Measurements from ENCODE around the gene HIC1. TPM values are rescaled to one million over a fixed set of nuclear protein-coding genes. Genes with fewer than 3 reads are reported as not detected.

HIC1 gene
- total and polyA plus RNA-seq, 9 of the 15 experiments (the other 6 are each of a cell fraction or from before 2014, with no cell fraction given): 0.01 to 2.5 (median 0.18) TPM

DNA sequence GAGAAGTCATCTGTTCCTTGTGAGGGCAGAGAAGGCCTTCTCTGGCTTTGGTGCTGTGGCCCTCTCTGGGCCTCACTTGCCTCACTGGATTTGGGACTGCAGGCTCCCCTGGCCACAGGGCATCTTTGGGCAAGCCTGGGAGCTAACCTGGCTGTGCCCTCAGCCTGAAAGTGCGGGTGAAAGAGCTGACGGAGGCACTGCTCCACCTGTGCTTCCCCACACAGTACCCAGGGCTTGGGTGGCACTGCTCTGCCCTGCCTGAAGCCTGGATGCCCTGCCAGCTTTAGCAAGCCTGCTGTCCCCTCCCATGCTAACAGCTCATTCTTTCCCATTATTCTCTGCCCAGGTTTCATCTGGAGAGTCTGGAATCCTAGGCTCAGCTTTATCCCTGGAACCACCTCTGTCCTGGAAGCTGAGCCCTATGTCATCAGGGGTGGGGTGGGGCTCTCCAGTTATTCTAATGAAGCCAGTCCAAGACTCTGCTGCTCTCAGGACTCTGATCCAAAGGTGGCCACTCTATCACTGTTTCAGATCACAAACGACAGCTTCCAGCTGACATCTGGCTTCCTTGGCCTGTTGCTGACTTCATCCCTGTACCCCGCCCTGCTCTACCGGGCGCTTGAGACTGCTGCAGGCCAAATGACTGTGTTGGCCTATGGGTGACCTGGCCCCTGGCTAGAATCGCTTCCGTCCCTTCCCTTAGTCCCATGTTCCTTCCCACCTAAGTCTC, 29.3 kb downstream of the HIC1 start (continued):
- TF ChIP-seq, protein P1, sequence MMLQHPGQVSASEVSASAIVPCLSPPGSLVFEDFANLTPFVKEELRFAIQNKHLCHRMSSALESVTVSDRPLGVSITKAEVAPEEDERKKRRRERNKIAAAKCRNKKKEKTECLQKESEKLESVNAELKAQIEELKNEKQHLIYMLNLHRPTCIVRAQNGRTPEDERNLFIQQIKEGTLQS (IDR thresholded peaks at IDR 0.05): peak; percentile 58; the same call in 1 of the 2 replicates
- TF ChIP-seq, protein P1 (CRISPR knock-in tag; conservative IDR thresholded peaks at IDR 0.05): no peak
- no peak for TF ChIP-seq XRCC3 (IDR thresholded peaks at IDR 0.05)
- TF ChIP-seq RBM25 (IDR thresholded peaks at IDR 0.05; ENCODE audit: low read depth, low read length, severe bottlenecking): no peak
- TF ChIP-seq KDM4B (IDR thresholded peaks at IDR 0.05; ENCODE audit: borderline replicate concordance in 2 of 2, low read depth in 1 of 2): no peak
- TF ChIP-seq ZNF140 (CRISPR knock-in tag; IDR thresholded peaks at IDR 0.05): no peak
- peak; percentile 23 for TF ChIP-seq MEIS2 (IDR thresholded peaks at IDR 0.05; ENCODE audit: partially characterized antibody)
- no peak for TF ChIP-seq L3MBTL2 (IDR thresholded peaks at IDR 0.05)
- no peak for TF ChIP-seq ZNF589 (CRISPR knock-in tag; IDR thresholded peaks at IDR 0.05; ENCODE audit: low read depth)
- TF ChIP-seq, protein P2, sequence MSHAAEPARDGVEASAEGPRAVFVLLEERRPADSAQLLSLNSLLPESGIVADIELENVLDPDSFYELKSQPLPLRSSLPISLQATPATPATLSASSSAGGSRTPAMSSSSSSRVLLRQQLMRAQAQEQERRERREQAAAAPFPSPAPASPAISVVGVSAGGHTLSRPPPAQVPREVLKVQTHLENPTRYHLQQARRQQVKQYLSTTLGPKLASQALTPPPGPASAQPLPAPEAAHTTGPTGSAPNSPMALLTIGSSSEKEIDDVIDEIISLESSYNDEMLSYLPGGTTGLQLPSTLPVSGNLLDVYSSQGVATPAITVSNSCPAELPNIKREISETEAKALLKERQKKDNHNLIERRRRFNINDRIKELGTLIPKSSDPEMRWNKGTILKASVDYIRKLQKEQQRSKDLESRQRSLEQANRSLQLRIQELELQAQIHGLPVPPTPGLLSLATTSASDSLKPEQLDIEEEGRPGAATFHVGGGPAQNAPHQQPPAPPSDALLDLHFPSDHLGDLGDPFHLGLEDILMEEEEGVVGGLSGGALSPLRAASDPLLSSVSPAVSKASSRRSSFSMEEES (CRISPR knock-in tag; IDR thresholded peaks at IDR 0.05): no peak
- no peak for TF ChIP-seq NR2C1 (IDR thresholded peaks at IDR 0.05)
- TF ChIP-seq NR2C1 (tag; IDR thresholded peaks at IDR 0.05): 0 out of 2 replicates have a peak, but pooled peaks have one; percentile 20
- no peak for TF ChIP-seq SOX6 (IDR thresholded peaks at IDR 0.05)
- peak; percentile 18 for TF ChIP-seq DACH1 (IDR thresholded peaks at IDR 0.05; ENCODE audit: partially characterized antibody)
- no peak for TF ChIP-seq ASH1L (IDR thresholded peaks at IDR 0.05; ENCODE audit: borderline replicate concordance, low read depth, partially characterized antibody)
- TF ChIP-seq TCF7 (IDR thresholded peaks at IDR 0.05; ENCODE audit: borderline replicate concordance): no peak
- no peak for TF ChIP-seq SIN3B (IDR thresholded peaks at IDR 0.05; ENCODE audit: low read depth)
- TF ChIP-seq ZNF121 (CRISPR knock-in tag; conservative IDR thresholded peaks at IDR 0.05): no peak
- no peak for TF ChIP-seq POU5F1 (IDR thresholded peaks at IDR 0.05; ENCODE audit: borderline replicate concordance, low read depth, low read length, partially characterized antibody)
- TF ChIP-seq, protein P3, sequence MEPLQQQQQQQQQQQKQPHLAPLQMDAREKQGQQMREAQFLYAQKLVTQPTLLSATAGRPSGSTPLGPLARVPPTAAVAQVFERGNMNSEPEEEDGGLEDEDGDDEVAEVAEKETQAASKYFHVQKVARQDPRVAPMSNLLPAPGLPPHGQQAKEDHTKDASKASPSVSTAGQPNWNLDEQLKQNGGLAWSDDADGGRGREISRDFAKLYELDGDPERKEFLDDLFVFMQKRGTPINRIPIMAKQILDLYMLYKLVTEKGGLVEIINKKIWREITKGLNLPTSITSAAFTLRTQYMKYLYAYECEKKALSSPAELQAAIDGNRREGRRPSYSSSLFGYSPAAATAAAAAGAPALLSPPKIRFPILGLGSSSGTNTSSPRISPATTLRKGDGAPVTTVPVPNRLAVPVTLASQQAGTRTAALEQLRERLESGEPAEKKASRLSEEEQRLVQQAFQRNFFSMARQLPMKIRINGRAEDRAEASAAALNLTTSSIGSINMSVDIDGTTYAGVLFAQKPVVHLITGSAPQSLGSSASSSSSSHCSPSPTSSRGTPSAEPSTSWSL (CRISPR knock-in tag; IDR thresholded peaks at IDR 0.05; ENCODE audit: borderline replicate concordance): no peak
- peak; percentile 28; the same call in 1 of the 2 replicates for TF ChIP-seq MYNN (IDR thresholded peaks at IDR 0.05)
- no peak for TF ChIP-seq MYNN (CRISPR knock-in tag; IDR thresholded peaks at IDR 0.05)

Measured in K562 (cell line).